ENCODE data around the gene ISOC2.
A peak's percentile ranks its signal among the peaks of the same experiment; 100 is the strongest.

Gene ISOC2

GRCh38 chr19:55466241-55466614 lies 4.8 kb upstream of the ISOC2 start:
- no peak for ATAC-seq (replicated peaks; ENCODE audit: extremely low read depth, poor library complexity, severe bottlenecking)
- H3K36me3 Mint-ChIP-seq (ENCODE audit: insufficient read depth) = peaks cover 6% of the 10 kb centered on the region
- H3K9me3 Mint-ChIP-seq = no peaks in the 10 kb centered on the region
- H3K4me1 Mint-ChIP-seq = peaks cover 12% of the 10 kb centered on the region
- no peak for DNase-seq (ENCODE audit: low spot score in 2 of 2)
- no peak overlapping the region for H3K4me3 Mint-ChIP-seq
- no peak overlapping the region for H3K27ac Mint-ChIP-seq (ENCODE audit: low read depth)
- no peaks in the 10 kb centered on the region for H3K27me3 Mint-ChIP-seq

DNA sequence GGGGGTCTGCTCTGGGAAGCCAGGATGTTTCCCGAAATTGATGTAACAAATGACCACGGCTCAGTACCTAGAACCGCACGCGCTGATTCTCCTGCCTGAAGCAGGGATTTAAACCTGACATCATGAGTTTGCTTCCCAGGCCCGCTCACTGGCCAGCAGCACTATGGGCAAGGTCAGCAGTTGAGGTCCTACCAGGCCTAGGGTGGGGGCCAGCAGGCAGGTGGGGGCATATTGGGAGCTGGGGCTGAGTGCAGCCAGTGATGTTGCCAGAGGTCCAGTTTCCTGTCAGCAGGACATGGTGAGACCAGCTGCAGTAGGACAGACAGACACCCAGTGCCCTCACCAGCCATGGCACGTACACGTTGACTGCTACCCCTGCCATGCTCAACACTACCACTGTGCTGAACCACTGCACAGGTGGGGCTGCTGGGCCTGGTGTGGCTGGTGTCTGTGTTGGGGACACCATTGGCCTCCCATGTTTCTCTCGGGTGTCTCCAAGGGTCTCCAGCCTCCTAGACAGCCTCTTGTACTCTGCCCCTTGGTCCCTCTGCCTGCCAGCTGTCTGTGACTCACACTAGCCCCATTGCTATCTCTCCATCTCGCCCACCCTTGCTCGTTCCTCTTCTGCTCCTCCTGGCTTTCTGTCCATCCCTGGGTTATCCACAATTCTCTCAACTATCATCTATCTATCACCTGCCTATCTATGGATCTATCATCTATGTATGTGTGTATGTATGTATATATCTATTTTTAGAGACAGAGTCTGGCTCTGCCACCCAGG lies 4.2 kb upstream of the ISOC2 start:
- Mint-ChIP-seq H3K27ac (ENCODE audit: low read depth) (no peak overlapping the region), H3K9me3 (no peaks in the 10 kb centered on the region), H3K4me1 (peaks cover 17% of the 10 kb centered on the region), H3K36me3 (ENCODE audit: insufficient read depth) (peaks cover 7% of the 10 kb centered on the region), H3K27me3 (no peaks in the 10 kb centered on the region), H3K4me3 (no peak overlapping the region)
- no peak for DNase-seq (ENCODE audit: low spot score in 2 of 2)
- no peak for ATAC-seq (replicated peaks; ENCODE audit: extremely low read depth, poor library complexity, severe bottlenecking)

- H3K27me3 Mint-ChIP-seq = no peaks in the 10 kb centered on the region
- peaks cover 25% of the 10 kb centered on the region for H3K4me1 Mint-ChIP-seq
- H3K36me3 Mint-ChIP-seq (ENCODE audit: insufficient read depth) = peaks cover 7% of the 10 kb centered on the region
- no peak within 1 kb of the TSS for H3K4me3 Mint-ChIP-seq
- no peak for DNase-seq (ENCODE audit: low spot score in 2 of 2)
- no peak within 1 kb of the TSS for H3K27ac Mint-ChIP-seq (ENCODE audit: low read depth)
- no peak for ATAC-seq (replicated peaks; ENCODE audit: extremely low read depth, poor library complexity, severe bottlenecking)
- no peaks in the 10 kb centered on the region for H3K9me3 Mint-ChIP-seq
Observed at GRCh38 chr19:55464662-55465054, 3.2 kb upstream of the ISOC2 start, which contains the start of gene C19orf85. TSS of gene C19orf85 (minus strand) at chr19:55464751. CDS start at chr19:55464554, 197 bp downstream.

DNA sequence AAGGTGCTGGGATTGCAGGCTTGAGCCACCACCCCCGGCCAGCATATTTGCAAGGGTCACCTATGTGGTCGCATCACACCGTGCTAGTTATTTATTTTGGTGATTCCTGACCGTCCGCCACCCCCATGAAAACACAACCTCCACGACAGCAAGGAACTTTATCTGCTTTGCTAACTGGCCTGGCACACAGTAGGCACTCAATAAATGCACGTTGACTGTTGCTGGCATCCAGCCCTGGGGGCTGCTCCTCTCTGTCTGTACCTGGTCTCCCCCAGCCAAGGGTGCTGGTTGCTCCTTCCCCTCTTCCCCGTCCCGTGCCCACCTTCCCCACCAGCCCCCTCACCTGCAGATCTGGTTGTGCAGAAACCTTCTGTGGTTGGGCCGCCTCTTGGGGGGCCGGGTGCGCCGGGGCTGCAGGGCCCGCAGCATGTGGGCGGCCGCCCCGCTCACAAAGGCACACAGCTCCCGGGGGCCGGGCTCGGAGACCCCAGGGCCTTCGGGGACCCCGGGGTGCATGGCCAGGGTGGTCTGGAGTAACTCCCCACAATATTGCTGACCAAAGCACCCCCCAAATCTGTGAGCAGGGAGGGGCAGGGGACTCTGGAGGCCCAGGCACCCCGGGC lies 2.7 kb upstream of the ISOC2 start:
- peaks cover 25% of the 10 kb centered on the region for H3K4me1 Mint-ChIP-seq
- no peak overlapping the region for H3K27ac Mint-ChIP-seq (ENCODE audit: low read depth)
- no peaks in the 10 kb centered on the region for H3K9me3 Mint-ChIP-seq
- ATAC-seq (replicated peaks; ENCODE audit: extremely low read depth, poor library complexity, severe bottlenecking) (no peak), DNase-seq (ENCODE audit: low spot score in 2 of 2) (no peak)
- no peaks in the 10 kb centered on the region for H3K27me3 Mint-ChIP-seq
- H3K4me3 Mint-ChIP-seq = no peak overlapping the region
- H3K36me3 Mint-ChIP-seq (ENCODE audit: insufficient read depth) = peaks cover 7% of the 10 kb centered on the region

GRCh38 chr19:55463583-55464031 lies 2.2 kb upstream of the ISOC2 start:
- DNase-seq (ENCODE audit: low spot score in 2 of 2) (no peak), ATAC-seq (replicated peaks; ENCODE audit: extremely low read depth, poor library complexity, severe bottlenecking) (no peak)
- Mint-ChIP-seq H3K9me3 (no peaks in the 10 kb centered on the region), H3K4me1 (peaks cover 25% of the 10 kb centered on the region), H3K27me3 (no peaks in the 10 kb centered on the region), H3K27ac (ENCODE audit: low read depth) (no peak overlapping the region), H3K4me3 (no peak overlapping the region), H3K36me3 (ENCODE audit: insufficient read depth) (peaks cover 7% of the 10 kb centered on the region)

DNA sequence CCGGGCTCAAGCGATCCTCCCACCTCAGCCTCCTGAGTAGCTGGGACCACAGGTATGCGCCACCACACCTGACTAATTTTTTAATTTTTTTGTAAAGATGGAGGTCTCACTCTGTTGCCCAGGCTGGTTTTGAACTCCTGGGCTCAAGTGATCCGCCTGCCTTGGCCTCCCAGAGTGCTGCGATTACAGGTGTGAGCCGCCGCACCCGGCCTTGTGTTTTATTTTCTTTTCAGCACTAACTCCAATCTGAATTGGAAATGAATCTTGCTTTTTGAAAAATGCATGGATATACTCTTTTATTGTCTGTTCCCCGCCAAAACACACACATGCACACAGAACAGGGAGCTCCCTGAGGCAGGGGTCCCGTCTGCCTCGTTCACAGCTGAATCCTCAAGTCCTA lies 1.3 kb upstream of the ISOC2 start:
- peaks cover 25% of the 10 kb centered on the region for H3K4me1 Mint-ChIP-seq
- DNase-seq (ENCODE audit: low spot score in 2 of 2) (no peak), ATAC-seq (replicated peaks; ENCODE audit: extremely low read depth, poor library complexity, severe bottlenecking) (no peak)
- H3K36me3 Mint-ChIP-seq (ENCODE audit: insufficient read depth) = peaks cover 7% of the 10 kb centered on the region
- no peaks in the 10 kb centered on the region for H3K9me3 Mint-ChIP-seq
- no peaks in the 10 kb centered on the region for H3K27me3 Mint-ChIP-seq
- peak overlapping the region; percentile 86 for H3K27ac Mint-ChIP-seq (ENCODE audit: low read depth)
- H3K4me3 Mint-ChIP-seq = peak overlapping the region; percentile 87

GRCh38 chr19:55461974-55462626 lies 658 bp upstream of the ISOC2 start:
- no peaks in the 10 kb centered on the region for H3K9me3 Mint-ChIP-seq
- H3K27me3 Mint-ChIP-seq = no peaks in the 10 kb centered on the region
- peak overlapping the region; percentile 87 for H3K4me3 Mint-ChIP-seq
- H3K27ac Mint-ChIP-seq (ENCODE audit: low read depth) = peak overlapping the region; percentile 86
- DNase-seq (ENCODE audit: low spot score in 2 of 2) (no peak), ATAC-seq (replicated peaks; ENCODE audit: extremely low read depth, poor library complexity, severe bottlenecking) (no peak)
- peaks cover 25% of the 10 kb centered on the region for H3K4me1 Mint-ChIP-seq
- H3K36me3 Mint-ChIP-seq (ENCODE audit: insufficient read depth) = peaks cover 6% of the 10 kb centered on the region

DNA sequence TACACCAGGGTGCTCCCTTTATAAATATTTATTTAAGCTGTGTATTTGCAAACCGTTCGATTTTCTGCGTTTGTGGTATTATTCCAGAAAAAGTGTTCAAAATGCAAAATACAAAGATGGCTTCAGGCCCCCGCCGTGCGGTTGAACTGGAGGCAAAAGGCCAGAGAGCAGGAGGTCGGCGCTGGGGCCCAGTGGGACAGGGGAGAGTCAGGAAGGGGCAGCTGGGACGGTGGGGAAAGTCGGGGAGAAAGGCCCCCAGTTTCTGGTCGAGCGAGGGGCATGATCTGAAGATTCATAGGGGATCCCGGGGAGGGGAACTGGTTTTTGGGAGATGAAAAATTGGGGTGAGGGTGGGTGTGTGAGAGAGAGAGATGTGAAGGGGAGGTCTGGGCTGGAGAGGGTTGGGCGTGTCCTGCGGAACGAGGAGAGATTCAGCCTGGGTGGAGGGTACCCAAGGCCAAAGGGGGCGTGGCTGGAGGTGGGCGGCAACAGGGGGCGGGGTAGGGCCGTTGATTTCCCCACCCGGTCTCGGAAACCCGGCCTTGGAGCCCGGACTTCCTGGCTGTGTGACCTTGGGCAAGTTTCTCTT lies 678 bp downstream of the ISOC2 start:
- no peak overlapping the region for H3K27ac Mint-ChIP-seq (ENCODE audit: low read depth)
- DNase-seq (ENCODE audit: low spot score in 2 of 2) (no peak), ATAC-seq (replicated peaks; ENCODE audit: extremely low read depth, poor library complexity, severe bottlenecking) (no peak)
- H3K27me3 Mint-ChIP-seq = no peaks in the 10 kb centered on the region
- H3K4me1 Mint-ChIP-seq = peaks cover 25% of the 10 kb centered on the region
- peak overlapping the region; percentile 87 for H3K4me3 Mint-ChIP-seq
- peaks cover 6% of the 10 kb centered on the region for H3K36me3 Mint-ChIP-seq (ENCODE audit: insufficient read depth)
- no peaks in the 10 kb centered on the region for H3K9me3 Mint-ChIP-seq

- no peak overlapping the region for H3K27ac Mint-ChIP-seq (ENCODE audit: low read depth)
- H3K9me3 Mint-ChIP-seq = no peaks in the 10 kb centered on the region
- DNase-seq (ENCODE audit: low spot score in 2 of 2) (no peak), ATAC-seq (replicated peaks; ENCODE audit: extremely low read depth, poor library complexity, severe bottlenecking) (no peak)
- peaks cover 25% of the 10 kb centered on the region for H3K4me1 Mint-ChIP-seq
- peaks cover 6% of the 10 kb centered on the region for H3K36me3 Mint-ChIP-seq (ENCODE audit: insufficient read depth)
- H3K27me3 Mint-ChIP-seq = peaks cover under 1% of the 10 kb centered on the region
- H3K4me3 Mint-ChIP-seq = peak overlapping the region; percentile 87
Observed at GRCh38 chr19:55459950-55460657, 1.3 kb downstream of the ISOC2 start.

- ATAC-seq (replicated peaks; ENCODE audit: extremely low read depth, poor library complexity, severe bottlenecking) = no peak
- H3K27me3 Mint-ChIP-seq = peaks cover 6% of the 10 kb centered on the region
- no peaks in the 10 kb centered on the region for H3K9me3 Mint-ChIP-seq
- H3K4me3 Mint-ChIP-seq = no peak overlapping the region
- DNase-seq (ENCODE audit: low spot score in 2 of 2) = no peak
- H3K27ac Mint-ChIP-seq (ENCODE audit: low read depth) = no peak overlapping the region
- peaks cover 29% of the 10 kb centered on the region for H3K4me1 Mint-ChIP-seq
- H3K36me3 Mint-ChIP-seq (ENCODE audit: insufficient read depth) = peaks cover 7% of the 10 kb centered on the region
Observed at GRCh38 chr19:55459551-55459949, 1.9 kb downstream of the ISOC2 start.

DNA sequence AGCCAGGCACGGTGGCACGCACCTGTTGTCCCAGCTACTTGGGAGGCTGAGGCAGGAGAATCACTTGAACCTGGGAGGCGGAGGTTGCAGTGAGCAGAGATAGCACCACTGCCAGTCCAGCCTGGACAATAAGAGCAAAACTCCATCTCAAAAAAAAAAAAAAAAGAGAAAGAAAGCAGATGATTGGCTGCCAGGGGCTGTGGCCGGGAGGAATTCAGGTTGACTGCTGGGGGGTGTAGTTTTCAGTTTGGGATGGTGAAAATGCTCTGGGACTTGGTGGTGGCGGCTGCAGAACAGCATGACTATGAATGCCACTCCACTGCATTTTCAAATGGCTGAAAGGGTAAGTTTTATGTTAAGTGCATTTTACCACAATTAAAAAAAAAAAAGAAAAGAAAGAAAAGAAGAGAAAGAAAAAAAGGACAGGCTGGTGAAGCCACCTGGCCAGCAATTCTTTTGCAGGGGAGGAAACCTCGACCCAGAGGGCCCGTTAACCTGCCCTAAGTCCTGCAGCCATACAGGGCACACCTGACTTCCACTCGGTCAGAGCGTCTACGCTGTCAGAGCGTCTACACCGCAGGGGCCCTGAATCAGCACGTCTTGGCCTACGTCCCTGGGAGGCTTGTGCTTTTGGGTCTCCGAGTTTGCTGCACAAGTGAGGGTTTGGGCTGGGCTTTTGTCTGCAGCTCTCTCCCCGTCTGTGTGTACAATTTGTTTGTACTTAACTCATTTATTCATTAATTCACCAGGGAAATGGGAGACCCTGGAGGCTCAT lies 3.6 kb downstream of the ISOC2 start:
- H3K36me3 Mint-ChIP-seq (ENCODE audit: insufficient read depth) = peaks cover 9% of the 10 kb centered on the region
- no peak for DNase-seq (ENCODE audit: low spot score in 2 of 2)
- peaks cover 23% of the 10 kb centered on the region for H3K27me3 Mint-ChIP-seq
- no peaks in the 10 kb centered on the region for H3K9me3 Mint-ChIP-seq
- H3K27ac Mint-ChIP-seq (ENCODE audit: low read depth) = no peak overlapping the region
- ATAC-seq (replicated peaks; ENCODE audit: extremely low read depth, poor library complexity, severe bottlenecking) = no peak
- H3K4me1 Mint-ChIP-seq = peaks cover 30% of the 10 kb centered on the region
- H3K4me3 Mint-ChIP-seq = no peak overlapping the region

Measured in central memory CD8-positive, alpha-beta T cell (primary cell).